ENCODE data around the gene TNPO2.
"Not testable (repeated sequence)": the region's sequence is repeated elsewhere in the genome, so short reads cannot be mapped to it uniquely, and the experiment has no call there.

The TNPO2 gene

GRCh38 chr19:12736995-12737834 is 13.5 kb upstream of the TNPO2 start, which contains the start of gene GET3:
GET3 (plus strand) TSS chr19:12737497; CDS start chr19:12737506, 9 bp downstream.
- peak; percentile 100 for DNase-seq

- DNase-seq = peak; percentile 61 to 67
Measured at GRCh38 chr19:12733369-12734214, 9.9 kb upstream of the TNPO2 start.

DNA sequence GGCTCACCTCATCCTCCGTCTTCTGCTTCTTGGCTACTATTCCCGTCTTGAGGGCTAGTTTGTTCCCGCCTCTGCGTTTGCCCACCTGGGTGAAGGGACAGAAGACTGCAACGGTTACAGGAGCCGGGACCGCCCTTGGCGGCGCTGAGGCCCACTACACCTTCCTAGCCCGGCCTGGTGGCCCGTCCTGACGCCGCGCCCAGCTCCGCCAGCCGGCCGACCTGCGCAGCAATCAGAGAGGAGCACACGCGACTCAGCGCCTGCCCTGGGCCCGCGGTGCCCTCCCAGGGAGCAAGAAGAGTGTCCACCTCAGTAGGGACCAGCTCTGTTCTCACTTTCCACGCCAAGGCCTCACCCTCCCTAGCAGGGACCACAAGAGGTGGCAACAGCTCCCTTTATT is 7.6 kb upstream of the TNPO2 start:
- no peak for DNase-seq

- DNase-seq = no peak
Measured at GRCh38 chr19:12730064-12730463, 6.3 kb upstream of the TNPO2 start.

- DNase-seq = no peak
Measured at GRCh38 chr19:12727745-12728433, 4.2 kb upstream of the TNPO2 start.

DNA sequence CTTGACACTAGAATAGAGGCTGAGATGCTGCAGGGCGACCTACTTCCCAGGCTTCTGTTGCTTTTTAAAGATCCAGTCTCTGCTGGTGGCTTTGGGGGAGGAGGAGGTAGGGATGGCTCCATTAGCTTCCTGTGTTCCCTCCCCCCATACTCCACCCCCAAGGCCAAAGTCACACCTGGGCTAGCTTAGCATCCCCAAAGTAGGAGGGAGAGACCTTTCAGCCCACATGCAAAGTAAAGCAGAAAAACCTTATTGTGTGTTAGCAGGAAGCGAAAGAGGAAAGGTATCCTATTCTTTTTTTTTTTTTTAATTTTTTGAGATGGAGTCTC is 3.2 kb upstream of the TNPO2 start:
- DNase-seq = no peak

DNA sequence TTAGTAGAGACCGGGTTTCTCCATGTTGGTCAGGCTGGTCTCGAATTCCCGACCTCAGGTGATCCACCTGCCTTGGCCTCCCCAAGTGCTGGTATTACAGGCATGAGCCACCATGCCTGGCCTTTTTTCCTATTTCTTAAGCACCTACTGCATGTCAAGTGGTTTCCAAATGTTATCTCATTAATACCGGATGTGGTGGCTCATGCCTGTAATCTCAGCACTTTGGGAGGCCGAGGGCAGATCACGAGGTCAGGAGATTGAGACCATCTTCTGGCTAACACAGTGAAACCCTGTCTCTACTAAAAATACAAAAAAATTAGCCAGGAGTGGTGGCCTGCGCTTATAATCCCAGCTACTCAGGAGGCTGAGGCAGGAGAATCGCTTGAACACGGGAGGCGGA is 1.9 kb upstream of the TNPO2 start:
- not testable (repeated sequence) for DNase-seq

DNA sequence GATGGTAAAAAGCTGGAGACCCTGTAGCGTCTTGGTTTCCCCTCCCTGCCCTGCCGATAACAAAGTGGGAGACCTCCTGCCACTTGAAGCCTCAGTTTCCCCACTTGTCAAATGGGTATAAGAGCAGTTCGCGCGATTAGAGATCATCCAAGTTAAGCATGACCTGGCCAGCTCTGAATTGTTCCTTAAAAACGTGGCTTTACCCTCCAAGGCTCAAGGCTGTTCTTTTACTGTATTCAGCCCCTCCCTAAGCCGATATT is 421 bp downstream of the TNPO2 start:
- peak in 1 of 2 experiments; percentile 56 for DNase-seq

- peak; percentile 99 to 100 for DNase-seq
Measured at GRCh38 chr19:12722566-12723380, 959 bp downstream of the TNPO2 start.

- DNase-seq = no peak
Measured at GRCh38 chr19:12721656-12722565, 1.8 kb downstream of the TNPO2 start.

DNA sequence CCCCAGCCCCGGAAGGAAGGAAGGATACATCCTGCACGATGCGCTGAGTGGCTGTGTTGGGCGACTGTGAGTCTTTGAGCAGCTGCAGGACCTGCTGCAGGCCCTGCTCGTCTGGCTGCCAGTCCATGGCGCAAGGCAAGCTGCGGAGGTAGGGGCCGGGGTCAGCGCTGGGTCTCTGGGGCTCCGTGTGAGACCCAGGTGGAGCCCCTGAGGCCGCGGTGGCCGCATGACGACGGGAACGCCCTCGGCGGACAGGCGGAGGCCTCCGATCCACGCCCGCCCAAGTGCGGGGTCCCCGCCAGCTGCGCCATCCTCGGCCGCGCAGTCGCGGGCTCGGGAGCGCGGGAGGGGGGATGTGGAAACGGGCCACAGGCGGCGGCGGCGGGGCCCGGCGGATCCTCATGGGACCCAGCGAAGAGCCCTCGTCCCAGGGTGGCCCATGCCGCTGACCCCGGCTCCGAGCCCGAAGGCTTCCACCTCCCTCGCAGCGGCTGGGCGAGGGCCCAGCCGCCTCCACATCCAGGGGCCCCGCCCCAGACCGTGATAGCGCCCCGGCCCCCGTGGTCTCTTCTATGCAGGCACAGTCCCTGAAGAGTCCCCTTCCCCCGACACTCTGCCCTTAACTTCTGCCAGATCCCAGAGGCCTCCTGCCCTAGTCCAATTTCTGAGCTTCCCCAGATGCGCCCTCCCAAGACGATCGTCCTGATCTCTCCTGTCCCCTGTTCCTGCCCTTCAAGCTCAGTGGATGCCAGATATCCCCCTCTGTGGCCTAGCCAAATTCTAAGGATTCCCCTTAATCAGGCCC is 2.7 kb downstream of the TNPO2 start:
- DNase-seq = no peak

DNA sequence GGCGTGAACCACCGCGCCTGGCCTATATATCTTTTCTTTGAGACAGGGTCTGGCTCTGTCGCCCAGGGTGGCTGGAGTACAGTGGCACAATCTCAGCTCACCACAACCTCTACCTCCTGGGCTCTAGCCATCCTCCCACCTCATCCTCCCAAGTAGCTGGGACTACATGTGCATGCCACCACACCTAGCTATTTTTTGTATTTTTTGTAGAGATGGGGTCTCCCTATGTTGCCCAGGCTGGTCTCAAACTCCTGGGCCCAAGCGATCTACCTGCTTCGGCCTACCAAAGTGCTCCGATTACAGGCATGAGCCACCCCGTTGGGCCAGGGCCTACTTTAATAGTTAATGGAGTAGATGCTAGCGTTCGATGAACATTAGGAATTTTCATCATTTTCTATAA is 3.4 kb downstream of the TNPO2 start:
- no peak for DNase-seq

DNA sequence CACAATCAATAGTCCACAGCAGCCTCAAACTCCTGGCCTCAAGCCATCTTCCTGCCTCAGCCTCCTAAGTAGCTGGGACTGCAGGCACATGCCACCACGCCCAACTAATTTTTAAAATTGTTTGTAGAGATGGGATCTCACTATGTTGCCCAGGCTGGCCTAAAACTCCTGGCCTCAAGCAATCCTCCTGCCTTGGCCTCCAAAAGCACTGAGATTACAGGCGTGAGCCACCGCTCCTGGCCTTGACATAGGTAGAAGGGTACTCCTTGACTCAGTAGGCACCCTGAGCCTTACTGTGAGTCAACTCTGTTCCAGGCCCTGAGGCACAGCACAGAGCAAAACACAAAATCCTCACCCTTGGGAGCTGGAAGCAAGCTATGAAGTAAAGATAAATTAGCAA is 7.8 kb downstream of the TNPO2 start:
- DNase-seq = no peak

- DNase-seq = no peak
Measured at GRCh38 chr19:12715102-12715501, 8.6 kb downstream of the TNPO2 start.

DNA sequence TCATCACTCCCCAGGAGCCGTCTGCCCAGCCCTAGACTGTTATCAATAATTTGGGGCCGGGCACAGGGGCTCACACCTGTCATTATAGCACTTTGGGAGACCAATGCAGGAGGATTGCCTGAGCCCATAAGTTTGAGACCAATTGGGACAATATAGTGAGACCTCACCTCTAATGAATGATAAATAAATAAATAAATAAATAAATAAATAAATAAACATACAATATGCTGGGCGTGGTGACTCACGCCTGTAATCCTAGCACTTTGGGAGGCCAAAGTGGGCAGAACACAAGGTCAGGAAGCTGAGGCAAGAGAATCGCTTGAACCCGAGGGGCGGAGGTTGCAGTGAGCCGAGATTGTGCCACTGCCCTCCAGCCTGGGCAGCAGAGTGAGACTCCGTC is 10.4 kb downstream of the TNPO2 start:
- not testable (repeated sequence) for DNase-seq

GRCh38 chr19:12712077-12712476 is 11.7 kb downstream of the TNPO2 start:
- DNase-seq = peak in 1 of 2 experiments; percentile 6

- DNase-seq = no peak
Measured at GRCh38 chr19:12711187-12711586, 12.5 kb downstream of the TNPO2 start.

GRCh38 chr19:12708641-12709040 is 15.1 kb downstream of the TNPO2 start:
- no peak for DNase-seq

- no peak for DNase-seq
Measured at GRCh38 chr19:12706332-12706718, 17.4 kb downstream of the TNPO2 start.

DNA sequence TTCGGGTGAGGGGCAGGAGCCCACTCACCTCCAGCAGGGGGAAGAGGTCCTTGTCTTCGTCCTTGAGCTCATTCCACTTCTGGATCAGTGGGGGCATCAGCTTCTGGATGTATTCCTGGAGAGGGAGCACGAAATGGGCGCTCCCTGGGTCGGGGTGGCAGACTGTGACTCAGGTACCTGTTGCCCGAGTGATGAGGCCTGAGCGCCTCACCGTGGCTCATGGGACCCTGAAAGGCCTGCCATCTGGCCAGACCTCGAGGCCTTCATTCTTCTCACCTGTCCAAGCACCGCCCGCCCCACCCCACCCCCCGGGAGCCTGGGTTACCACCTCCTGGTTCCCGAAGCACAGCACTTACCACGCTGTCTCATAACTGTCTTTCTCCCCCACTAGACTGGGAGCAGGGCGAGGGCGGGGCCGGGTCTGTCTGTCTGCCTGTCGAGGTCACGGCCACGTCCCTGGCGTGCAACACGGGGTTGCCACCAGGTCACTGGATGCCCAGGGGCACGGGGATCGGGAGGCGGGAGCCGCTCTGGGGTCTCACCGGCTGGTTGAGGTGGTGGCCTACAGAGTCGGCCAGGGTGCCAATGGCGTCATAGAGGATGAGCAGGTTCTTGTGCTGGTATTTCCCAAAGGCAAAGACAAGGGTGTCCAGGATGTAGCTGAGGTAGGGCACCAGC is 17.9 kb downstream of the TNPO2 start:
- DNase-seq = no peak

Measured in NCI-H524 (cell line).